HG03066 (cell line): ENCODE results near the gene DYNLRB2.
A peak's percentile ranks its signal among the peaks of the same experiment; 100 is the strongest.

Experiments
- ATAC-seq: cut with Tn5 transposase; IDR thresholded peaks from one replicate; pipeline ENCODE4 v1.9.1; 2021; ENCODE audit warnings: low read depth; ENCODE audit not compliant: unreplicated experiment

Gene DYNLRB2

DNA sequence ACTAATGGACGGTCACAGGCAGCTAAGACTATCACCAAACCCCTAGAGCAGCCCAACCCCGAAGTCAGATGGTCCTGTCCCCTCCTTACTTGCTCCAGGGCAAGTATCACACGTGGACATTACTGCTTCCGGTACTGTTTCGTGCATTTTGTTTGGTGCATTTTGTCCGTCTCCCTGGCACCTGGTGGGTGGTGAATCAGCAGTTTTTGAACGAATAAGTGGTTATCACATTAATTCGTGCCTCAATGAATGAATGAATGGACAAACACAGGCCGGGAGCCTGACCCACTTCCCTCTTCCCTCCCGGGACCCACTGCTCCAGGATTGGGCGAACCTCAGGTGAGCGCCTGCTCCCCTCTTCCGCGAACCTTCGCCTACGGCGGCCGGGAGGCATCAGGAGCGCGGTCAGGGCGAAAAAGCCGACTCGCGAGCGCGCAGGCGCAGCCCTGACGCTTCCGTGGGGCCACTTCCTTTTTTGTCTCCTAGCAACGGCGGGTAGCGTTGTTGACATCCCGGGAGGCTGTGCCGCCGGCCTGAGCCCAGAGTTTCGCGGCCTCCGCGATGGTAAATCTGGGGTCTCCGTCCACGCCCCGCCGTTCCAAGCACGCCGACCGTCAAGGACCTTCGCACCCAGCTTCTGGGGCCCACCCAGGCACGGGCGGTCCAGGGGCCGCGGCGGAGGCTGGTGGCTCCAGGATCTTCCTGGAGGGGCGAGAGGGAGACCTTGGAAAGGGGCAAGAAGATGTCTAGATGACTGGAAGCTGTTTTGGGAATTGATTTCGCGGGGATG is at the start of gene DYNLRB2:
DYNLRB2 (plus strand) TSS at position 478 of the 790 bp plus-strand sequence; CDS start at position 562, 84 bp downstream.
- ATAC-seq = peak; percentile 97

DNA sequence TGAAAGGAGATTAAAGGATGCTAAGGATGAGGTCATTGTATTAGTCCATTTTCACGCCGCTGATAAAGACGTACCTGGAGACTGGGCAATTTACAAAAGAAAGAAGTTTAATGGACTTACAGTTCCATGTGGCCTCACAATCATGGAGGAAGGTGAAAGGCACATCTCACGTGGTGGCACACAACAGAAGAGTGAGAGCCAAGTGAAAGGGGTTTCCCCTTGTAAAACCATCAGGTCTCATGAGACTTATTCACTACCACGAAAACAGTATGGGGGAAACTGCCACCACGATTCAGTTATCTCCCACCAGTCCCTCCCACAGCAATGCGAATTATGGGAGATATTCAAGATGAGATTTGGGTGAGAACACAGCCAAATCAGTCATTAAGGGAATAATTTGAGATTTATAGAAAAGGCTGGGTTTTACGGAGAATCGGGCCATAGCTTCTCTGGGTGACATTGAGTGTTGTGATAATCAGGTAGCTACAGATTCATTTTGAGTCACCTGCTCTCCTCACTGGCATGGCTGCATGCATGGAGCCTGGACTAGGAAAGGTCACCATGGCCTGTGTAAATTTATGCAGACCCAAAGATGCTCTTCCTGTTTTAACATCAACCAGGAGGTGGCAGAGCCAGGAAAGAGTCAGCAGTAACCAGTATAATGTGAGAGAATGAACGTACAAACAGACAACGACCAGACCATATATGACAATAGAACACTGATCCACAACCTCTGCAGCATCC is 40.5 kb upstream of the DYNLRB2 start:
- ATAC-seq = no peak

DNA sequence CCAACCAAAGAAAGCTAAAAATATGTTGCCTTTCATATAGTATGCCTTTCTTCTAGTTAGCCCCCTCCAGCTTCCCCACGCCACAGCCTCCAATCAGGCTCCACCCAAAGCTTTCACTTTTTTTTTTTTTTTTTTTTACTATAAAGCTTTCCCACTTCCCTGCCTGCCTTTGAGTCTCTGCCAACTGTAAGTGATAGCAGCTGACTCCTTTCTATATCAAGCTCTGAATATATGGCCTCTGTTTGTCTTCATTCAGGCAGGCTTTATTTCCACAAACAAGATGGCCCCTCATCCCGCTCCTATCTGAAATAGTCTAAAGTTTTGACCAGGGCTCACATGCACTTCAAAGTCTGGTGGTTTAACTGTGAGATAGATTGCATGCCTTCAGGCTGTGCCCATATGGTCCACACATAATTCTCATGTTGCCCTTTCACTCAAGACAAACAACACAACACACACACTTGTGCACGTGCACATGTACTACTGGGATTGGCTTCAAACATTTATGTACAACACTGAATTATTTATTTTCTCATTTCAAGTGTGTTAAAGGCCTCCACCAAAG is 39.8 kb upstream of the DYNLRB2 start:
- no peak for ATAC-seq

DNA sequence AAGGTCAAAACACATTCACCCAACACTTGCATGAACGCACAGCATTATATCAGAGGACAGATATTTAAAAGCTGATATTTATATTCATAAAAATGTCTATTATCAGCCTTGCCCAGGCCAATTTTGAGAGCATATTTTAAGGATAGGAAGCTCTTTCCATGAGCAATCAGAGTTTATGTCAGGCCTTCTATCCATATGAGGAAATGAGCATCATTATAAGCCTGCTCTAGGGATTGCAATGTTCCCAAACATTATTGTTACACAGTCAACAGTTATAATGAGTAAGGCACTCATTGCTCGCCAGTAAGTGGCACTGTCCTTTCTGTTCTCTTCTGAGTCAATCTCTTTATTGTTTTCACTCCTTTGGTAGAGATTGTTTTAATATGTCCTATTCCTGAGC is 37.7 kb upstream of the DYNLRB2 start:
- no peak for ATAC-seq

DNA sequence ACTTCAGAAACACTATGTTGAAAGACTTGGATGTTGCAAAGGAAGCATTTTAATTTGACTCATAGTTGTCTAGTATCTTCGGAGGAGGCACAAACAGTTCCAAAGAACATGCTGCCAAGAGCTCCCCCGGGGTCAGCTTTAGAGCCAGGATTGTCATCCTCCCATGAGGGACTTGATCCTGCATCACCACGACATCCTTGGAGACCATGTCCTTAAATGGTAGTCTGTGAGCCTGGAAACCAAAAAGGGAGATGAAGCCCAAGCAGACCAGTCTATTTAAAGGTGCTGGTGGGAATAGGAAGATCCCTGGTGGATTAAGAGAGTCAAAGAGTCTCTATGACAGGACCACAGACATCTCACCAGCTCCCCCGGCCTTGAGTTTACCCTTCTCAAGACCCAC is 33.3 kb upstream of the DYNLRB2 start:
- ATAC-seq = no peak

DNA sequence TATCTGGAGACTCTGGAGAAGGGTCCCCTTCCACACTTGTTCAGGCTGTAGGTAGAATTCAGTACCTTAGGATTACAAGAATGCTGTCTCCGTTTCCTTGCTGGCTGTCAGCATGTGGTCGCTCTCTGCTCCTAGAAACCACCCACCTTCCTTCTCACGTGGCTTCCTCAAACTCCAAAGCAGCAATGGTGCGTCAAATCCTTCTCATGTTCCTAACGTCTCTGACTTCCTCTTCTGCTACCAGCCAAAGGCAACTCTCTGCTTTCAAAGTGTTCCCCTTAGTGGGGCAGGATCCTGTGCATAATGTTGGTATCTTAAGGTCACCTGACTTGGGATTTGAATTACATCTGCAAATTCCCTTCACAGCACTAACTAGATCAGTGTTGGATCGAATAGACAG is 30.9 kb upstream of the DYNLRB2 start:
- no peak for ATAC-seq

DNA sequence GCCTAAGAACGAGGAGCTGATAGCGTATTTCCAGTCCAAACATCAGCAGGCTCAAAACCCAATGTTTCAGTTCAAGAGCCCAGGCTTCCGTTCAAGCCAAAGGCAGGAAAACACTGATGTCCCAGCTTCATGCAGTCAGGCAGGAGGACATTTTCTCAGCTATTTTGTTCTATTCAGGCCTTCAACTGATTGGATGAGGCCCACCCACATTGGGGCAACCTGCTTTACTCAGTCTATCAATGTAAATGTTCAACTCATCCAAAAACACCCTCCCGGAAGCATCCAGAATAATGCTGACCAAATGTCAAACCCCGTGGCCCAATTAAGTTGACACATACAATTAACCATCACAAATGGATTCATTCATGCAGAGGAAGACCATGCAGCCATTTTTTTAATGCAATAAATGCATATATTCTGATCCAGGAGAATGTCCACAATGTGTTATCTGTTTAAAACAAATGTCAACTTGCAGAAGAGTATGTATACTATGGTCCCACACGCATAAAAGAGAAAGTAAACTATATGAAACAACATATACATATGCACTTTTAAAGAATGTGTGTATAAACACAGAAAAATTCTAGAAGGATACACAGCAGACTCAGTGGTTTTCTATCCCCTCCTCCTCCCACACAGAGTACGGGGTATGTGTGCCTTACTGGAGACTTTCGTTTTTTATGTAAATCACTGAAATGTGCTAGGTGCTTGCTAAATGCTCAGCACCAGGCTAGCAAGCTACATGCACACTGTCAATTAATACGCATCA is 28.8 kb upstream of the DYNLRB2 start:
- no peak for ATAC-seq

DNA sequence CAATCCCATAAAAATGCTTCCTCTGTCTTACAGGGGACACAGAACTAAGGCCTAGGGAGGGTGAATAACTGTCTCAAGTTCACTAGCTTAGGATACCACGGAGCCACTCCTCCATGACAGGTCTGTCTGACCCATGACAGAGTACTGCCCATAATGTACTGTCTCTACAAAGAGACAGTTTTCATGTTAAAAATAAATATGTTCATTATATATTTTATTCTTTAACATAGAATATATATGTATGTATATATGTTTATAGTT is 28.3 kb upstream of the DYNLRB2 start:
- ATAC-seq = no peak

DNA sequence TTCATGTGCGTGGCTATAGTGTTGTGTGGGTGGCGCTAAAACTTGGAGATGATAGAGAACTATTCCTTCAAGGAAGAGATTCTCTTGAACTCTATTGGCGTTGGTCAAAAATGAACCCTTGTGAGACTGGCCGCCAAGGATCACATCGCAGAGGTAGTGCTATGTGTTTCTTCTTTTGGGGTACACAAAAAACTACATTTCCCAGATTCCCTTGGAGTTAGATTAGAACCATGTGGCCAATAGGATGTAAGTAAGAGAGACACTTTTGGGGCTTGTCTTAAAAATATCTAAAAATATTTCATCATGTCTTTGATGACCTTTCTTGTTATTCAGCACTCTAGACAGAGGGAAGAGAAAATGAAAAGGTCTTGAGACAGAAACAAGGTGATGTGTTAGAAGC is 25.4 kb upstream of the DYNLRB2 start:
- ATAC-seq = no peak

DNA sequence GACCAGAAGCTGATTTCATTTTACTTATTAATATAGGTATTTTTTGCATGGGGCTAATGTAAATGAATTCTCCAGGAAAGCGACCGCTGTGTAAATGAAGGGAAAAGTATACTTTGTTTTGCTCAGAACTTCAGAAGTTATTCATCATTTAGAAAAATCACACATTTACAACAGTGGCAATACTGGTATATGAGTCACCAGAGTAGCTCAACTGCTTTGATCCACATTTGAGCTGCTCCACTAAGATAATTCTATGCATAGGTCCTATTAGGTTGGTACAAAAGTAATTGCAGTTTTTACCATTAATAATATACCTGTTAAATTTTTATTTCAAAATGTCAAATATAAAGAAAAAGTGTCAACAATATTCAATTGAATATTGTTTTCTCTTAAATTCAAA is 22.9 kb upstream of the DYNLRB2 start:
- ATAC-seq = no peak

DNA sequence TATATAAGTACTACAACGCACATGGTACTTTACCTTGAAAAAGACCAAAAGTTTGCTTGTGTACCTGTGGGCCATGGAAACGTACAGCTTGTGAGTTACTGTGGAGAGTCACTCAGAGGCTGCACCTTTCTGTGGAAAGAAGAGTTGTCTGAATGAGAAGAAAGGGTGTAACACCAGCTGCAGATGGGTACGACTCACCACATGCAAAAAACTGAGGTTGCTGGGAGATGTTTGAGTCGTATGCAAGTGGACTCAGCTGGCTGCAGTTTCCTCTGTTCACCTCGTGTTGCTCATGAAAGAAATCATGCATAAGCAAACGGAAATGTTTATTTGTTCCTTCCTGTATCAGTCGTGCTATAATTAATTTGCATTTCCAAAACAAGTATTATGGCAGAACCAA is 22.4 kb upstream of the DYNLRB2 start:
- no peak for ATAC-seq

DNA sequence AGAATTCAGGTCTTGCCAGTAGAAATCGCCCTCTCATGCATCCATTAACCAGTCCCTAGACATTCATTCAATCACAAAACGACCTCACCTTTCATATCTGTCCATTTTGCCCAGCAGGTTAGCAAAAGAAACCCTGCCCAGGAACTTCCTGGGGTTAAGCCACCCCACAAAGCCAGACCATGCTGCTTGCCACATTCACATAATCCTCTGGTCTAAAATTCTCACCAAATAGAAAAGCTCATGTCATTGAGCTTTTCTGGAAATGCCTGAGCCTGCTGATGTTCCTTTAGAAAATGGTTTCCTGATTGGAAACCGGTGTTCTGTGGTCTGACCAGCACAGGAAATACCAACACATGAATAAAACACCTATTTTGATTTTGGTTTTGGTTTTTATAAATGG is 21.6 kb upstream of the DYNLRB2 start:
- no peak for ATAC-seq

DNA sequence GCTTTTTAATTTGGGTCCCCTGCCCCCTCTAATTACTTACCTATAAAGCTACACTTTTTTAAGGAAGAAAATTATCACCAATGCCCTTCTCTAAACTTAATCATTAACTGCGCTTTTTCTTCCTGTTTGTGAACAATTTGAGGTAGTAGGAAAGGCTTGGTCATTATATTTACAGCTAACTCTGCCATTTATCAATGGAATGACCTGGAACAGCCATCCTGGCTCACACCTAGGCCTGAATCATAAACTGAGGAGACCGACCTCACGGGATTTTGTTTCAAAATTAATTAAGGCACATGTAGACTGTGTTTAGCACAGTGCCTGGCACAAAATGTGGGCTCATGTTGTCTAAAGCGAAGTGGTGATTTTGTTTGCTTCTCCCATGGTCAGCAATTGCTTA is 15.4 kb upstream of the DYNLRB2 start:
- ATAC-seq = no peak

DNA sequence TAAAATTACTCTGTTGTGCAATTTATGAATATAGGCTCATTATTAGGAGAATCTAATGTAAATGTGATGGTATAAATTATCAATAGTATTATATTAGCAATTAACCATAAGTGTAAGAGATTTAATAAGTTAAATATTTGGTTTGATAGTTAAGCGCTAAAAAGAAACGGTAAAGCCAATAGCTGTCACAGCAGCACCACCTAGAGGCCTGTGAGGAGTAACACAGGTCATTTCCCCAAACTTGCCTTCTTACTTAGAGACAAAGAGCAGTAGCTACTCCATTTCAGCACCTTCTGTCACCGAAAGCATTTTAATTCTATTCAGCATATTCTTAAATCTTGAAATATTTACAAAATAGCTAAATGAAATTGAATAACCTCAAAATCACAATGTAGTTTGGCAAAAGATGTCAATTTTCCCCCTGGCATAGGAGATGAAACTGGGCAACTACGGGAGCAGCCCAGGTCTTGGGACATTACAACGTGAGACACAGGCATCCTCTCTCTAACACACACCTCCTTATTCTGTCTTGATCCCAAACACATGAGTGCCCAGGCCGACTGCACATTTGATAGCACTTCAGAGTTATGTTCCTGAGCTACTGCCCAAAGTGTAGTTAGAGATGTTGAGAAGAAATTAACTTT is 14.3 kb upstream of the DYNLRB2 start:
- ATAC-seq = no peak

DNA sequence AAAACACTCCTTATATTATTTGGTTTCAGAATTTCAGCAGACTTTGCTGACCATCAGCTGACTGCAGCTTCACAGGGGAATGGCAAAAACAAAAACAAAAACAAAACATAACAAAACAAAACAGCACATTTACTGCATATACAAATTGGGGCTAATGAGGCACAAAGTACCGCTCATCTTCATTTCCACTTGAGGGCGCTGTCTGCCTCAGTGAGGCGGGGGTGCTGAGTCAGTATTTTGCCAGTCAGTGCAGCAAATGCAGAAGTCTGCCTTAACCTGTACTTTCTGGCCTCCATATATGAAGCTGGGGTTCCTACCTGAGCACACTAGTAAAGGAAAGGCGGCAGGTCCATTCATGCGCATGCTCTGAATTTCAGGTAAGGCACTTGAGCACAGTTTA is 13.5 kb upstream of the DYNLRB2 start:
- ATAC-seq = peak; percentile 76

DNA sequence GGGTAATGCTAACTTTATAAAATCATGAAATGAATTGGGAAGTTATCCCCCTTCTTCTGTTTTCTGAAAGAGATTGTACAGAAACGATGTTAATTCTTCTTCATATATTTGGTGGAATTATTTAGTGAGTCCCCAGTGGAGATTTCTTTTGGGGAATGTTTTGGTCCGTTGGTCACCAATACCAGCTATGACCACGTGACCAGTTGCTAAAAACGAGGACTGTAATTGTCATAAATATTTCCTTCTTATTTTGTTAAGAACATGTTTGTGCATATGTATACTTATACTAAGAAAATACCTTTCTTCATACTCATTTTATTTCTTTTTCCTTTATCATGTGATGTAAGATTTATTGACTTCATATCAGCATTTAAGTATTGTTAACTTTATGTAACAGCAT is 10.3 kb upstream of the DYNLRB2 start:
- ATAC-seq = no peak

DNA sequence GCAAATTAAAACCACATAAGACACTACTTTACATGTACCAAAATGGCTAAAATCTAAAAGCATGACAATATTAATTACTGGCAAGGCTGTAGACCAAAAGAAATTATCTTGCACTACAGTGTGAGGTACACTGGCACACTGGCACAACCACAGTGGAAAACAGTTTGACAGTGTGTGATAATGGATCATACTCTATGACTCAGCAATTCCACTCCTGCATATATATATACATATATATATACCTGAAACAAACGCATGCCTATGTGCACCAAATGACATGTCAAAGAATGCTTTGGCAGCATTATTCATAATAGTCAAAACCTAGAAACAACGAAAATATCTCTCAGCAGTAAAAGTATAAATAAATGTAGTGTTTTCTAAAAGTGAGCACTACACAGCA is 4.6 kb upstream of the DYNLRB2 start:
- ATAC-seq = no peak

DNA sequence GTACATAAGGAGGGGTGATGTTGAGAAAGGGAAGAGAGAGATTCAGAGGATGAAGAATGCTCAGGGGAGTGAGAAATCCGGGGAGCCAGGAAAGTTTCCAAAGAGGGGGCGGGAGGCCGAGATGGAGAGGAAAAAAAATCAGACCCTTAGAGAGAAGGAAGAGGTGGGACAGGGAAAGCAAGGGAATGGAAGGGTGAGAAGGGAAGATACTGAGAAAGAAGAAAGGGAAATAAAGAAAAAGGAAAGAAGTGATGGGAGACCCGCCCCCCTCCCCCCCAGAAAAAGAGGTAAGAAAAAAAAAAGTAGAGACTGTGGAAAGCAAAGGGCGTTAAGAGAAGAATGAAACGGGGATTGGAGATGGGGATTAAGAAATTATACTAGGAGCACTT is 507 bp downstream of the DYNLRB2 start:
- ATAC-seq = no peak

DNA sequence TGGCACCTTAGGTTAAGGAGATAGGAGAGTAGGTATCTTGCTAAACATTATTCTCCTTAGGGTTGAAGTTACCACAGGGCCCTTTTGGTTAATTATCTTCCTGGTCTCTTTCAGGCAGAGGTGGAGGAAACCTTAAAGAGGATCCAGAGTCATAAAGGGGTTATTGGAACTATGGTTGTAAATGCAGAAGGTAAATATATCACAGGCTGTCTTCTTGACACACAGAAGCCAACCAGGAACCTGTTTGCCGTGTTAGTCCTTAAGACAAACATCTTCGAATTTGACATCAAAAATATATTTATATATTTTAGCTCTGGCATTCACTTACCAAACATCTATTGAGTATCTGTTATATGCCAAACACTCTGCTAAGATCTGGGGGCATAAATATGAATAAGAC is 2.4 kb downstream of the DYNLRB2 start:
- no peak for ATAC-seq

DNA sequence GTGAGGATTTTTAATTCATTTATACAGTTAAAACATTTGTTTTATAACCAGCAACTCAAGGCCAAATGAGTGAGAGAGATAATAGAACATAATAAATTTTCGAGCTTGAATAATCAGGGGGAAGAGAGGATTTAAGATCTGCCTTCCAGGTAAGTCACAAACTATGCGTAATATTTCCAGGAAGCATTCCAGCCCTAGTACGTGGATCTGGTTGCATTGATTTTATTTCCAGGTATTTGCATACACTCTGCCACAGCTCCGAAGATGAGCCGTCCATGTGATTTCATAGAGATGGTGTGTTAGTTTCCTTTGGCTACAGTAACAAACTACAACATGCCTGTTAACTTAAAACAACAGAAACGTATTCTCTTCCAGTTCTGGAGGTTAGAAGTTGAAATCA is 3.5 kb downstream of the DYNLRB2 start:
- ATAC-seq = no peak

DNA sequence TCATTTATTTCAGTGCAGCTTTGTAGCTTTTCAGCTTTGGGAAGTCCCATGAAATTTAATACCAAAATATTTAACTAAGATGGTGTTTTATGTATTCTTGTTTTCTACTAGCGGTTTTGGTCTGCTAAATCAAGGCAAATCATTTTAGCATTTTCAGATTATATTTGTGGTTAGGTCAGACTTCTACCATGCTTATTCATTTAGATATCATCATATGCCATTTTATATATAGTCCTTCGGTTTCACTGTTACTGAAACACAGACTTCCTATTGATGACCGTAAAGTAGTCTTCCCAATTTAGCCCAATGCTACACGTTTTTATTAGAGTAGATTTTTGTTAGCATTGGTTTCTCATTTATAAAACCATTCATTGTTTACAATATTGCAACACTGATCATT is 5.5 kb downstream of the DYNLRB2 start:
- no peak for ATAC-seq
